Stimulated activated naive CD8-positive, alpha-beta T cell treated with anti-CD3 and anti-CD28 coated beads, Interleukin-15, Interleukin-2, amounts not matched to agents 100 ng/mL and 50 ng/mL, for 24 hours (primary cell): ENCODE results near the gene KATNB1.
"Not testable (repeated sequence)": the region's sequence is repeated elsewhere in the genome, so short reads cannot be mapped to it uniquely, and the experiment has no call there.

Experiments
- H3K27ac Mint-ChIP-seq: one replicate; pipeline ENCODE4 v1.8.0; 2021; ENCODE audit warnings: mild to moderate bottlenecking, mixed read lengths
- H3K27me3 Mint-ChIP-seq: one replicate; pipeline ENCODE4 v1.8.0; 2021; ENCODE audit warnings: mixed read lengths
- H3K36me3 Mint-ChIP-seq: one replicate; pipeline ENCODE4 v1.8.0; 2021; ENCODE audit warnings: low read depth, mixed read lengths
- H3K4me1 Mint-ChIP-seq: one replicate; pipeline ENCODE4 v1.8.0; 2021; ENCODE audit warnings: low read depth, mixed read lengths
- H3K4me3 Mint-ChIP-seq: one replicate; pipeline ENCODE4 v1.8.0; 2021; ENCODE audit warnings: mild to moderate bottlenecking, mixed read lengths
- H3K9me3 Mint-ChIP-seq: one replicate; pipeline ENCODE4 v1.8.0; 2021; ENCODE audit warnings: mixed read lengths

Gene KATNB1

GRCh38 chr16:57741660-57742191 is 6.2 kb downstream of the KATNB1 start:
- H3K27ac Mint-ChIP-seq: no peak overlapping the region
- H3K4me1 Mint-ChIP-seq: peaks cover 12% of the 10 kb centered on the region
- H3K27me3 Mint-ChIP-seq: no peaks in the 10 kb centered on the region
- no peak overlapping the region for H3K4me3 Mint-ChIP-seq
- H3K36me3 Mint-ChIP-seq: peaks cover 4% of the 10 kb centered on the region
- H3K9me3 Mint-ChIP-seq: no peaks in the 10 kb centered on the region

GRCh38 chr16:57742543-57742942 is 7.0 kb downstream of the KATNB1 start:
- Mint-ChIP-seq H3K4me3 (no peak overlapping the region), H3K27ac (no peak overlapping the region), H3K27me3 (no peaks in the 10 kb centered on the region), H3K36me3 (peaks cover 3% of the 10 kb centered on the region), H3K9me3 (no peaks in the 10 kb centered on the region), H3K4me1 (peaks cover 3% of the 10 kb centered on the region)

- Mint-ChIP-seq H3K36me3 (no peaks in the 10 kb centered on the region), H3K4me3 (no peak overlapping the region), H3K27ac (no peak overlapping the region), H3K4me1 (no peaks in the 10 kb centered on the region), H3K9me3 (no peaks in the 10 kb centered on the region), H3K27me3 (no peaks in the 10 kb centered on the region)
Observed at GRCh38 chr16:57743458-57743857, 7.9 kb downstream of the KATNB1 start.

- Mint-ChIP-seq H3K4me1 (no peaks in the 10 kb centered on the region), H3K4me3 (no peak overlapping the region)
Observed at GRCh38 chr16:57743886-57744641, 8.5 kb downstream of the KATNB1 start.

GRCh38 chr16:57744642-57744903 is 9.0 kb downstream of the KATNB1 start:
- no peak overlapping the region for H3K4me3 Mint-ChIP-seq
- no peak overlapping the region for H3K27ac Mint-ChIP-seq
- no peaks in the 10 kb centered on the region for H3K4me1 Mint-ChIP-seq
- no peaks in the 10 kb centered on the region for H3K9me3 Mint-ChIP-seq
- H3K36me3 Mint-ChIP-seq: no peaks in the 10 kb centered on the region
- no peaks in the 10 kb centered on the region for H3K27me3 Mint-ChIP-seq

More at GRCh38 chr16:57743886-57744641, 8.5 kb downstream of the KATNB1 start:
- H3K9me3 Mint-ChIP-seq: no peaks in the 10 kb centered on the region
- no peaks in the 10 kb centered on the region for H3K36me3 Mint-ChIP-seq
- H3K27me3 Mint-ChIP-seq: no peaks in the 10 kb centered on the region
- no peak overlapping the region for H3K27ac Mint-ChIP-seq

- no peak overlapping the region for H3K27ac Mint-ChIP-seq
- no peaks in the 10 kb centered on the region for H3K4me1 Mint-ChIP-seq
- no peaks in the 10 kb centered on the region for H3K9me3 Mint-ChIP-seq
- no peaks in the 10 kb centered on the region for H3K36me3 Mint-ChIP-seq
- H3K4me3 Mint-ChIP-seq: no peak overlapping the region
- H3K27me3 Mint-ChIP-seq: no peaks in the 10 kb centered on the region
Observed at GRCh38 chr16:57745768-57746167, 10.2 kb downstream of the KATNB1 start.

- not testable (repeated sequence) for H3K27me3 Mint-ChIP-seq, H3K4me1 Mint-ChIP-seq, H3K9me3 Mint-ChIP-seq, H3K27ac Mint-ChIP-seq, H3K36me3 Mint-ChIP-seq, H3K4me3 Mint-ChIP-seq
Observed at GRCh38 chr16:57746316-57746715, 10.7 kb downstream of the KATNB1 start.

- H3K27ac Mint-ChIP-seq: no peak overlapping the region
Observed at GRCh38 chr16:57747091-57747490, 11.5 kb downstream of the KATNB1 start.

GRCh38 chr16:57747496-57747895 is 11.9 kb downstream of the KATNB1 start:
- Mint-ChIP-seq H3K27me3 (no peaks in the 10 kb centered on the region), H3K36me3 (peaks cover 7% of the 10 kb centered on the region), H3K4me1 (no peaks in the 10 kb centered on the region), H3K4me3 (no peak overlapping the region), H3K27ac (no peak overlapping the region), H3K9me3 (no peaks in the 10 kb centered on the region)

More at GRCh38 chr16:57747091-57747490, 11.5 kb downstream of the KATNB1 start:
- Mint-ChIP-seq H3K9me3 (no peaks in the 10 kb centered on the region), H3K36me3 (peaks cover 7% of the 10 kb centered on the region), H3K27me3 (no peaks in the 10 kb centered on the region), H3K4me3 (no peak overlapping the region), H3K4me1 (no peaks in the 10 kb centered on the region)

GRCh38 chr16:57747996-57748395 is 12.4 kb downstream of the KATNB1 start:
- Mint-ChIP-seq H3K27ac (no peak overlapping the region), H3K4me1 (no peaks in the 10 kb centered on the region), H3K27me3 (no peaks in the 10 kb centered on the region), H3K4me3 (no peak overlapping the region), H3K9me3 (no peaks in the 10 kb centered on the region), H3K36me3 (peaks cover 7% of the 10 kb centered on the region)

GRCh38 chr16:57748596-57748995 is 13.0 kb downstream of the KATNB1 start:
- Mint-ChIP-seq H3K4me1 (no peaks in the 10 kb centered on the region), H3K27me3 (no peaks in the 10 kb centered on the region), H3K4me3 (no peak overlapping the region), H3K36me3 (peaks cover 7% of the 10 kb centered on the region), H3K27ac (no peak overlapping the region), H3K9me3 (no peaks in the 10 kb centered on the region)

GRCh38 chr16:57749101-57749692 is 13.6 kb downstream of the KATNB1 start:
- Mint-ChIP-seq H3K4me1 (no peaks in the 10 kb centered on the region), H3K9me3 (no peaks in the 10 kb centered on the region), H3K27ac (no peak overlapping the region), H3K4me3 (no peak overlapping the region), H3K36me3 (peaks cover 7% of the 10 kb centered on the region), H3K27me3 (no peaks in the 10 kb centered on the region)

- Mint-ChIP-seq H3K27me3 (no peaks in the 10 kb centered on the region), H3K9me3 (no peaks in the 10 kb centered on the region), H3K4me3 (no peak overlapping the region), H3K4me1 (no peaks in the 10 kb centered on the region), H3K27ac (no peak overlapping the region), H3K36me3 (peaks cover 7% of the 10 kb centered on the region)
Observed at GRCh38 chr16:57749856-57750452, 14.4 kb downstream of the KATNB1 start.

GRCh38 chr16:57750796-57751538 is 15.4 kb downstream of the KATNB1 start:
- H3K27ac Mint-ChIP-seq: no peak overlapping the region
- no peaks in the 10 kb centered on the region for H3K27me3 Mint-ChIP-seq

More at GRCh38 chr16:57750796-57751538, 15.4 kb downstream of the KATNB1 start:
- Mint-ChIP-seq H3K36me3 (peaks cover 9% of the 10 kb centered on the region), H3K9me3 (no peaks in the 10 kb centered on the region), H3K4me3 (no peak overlapping the region), H3K4me1 (no peaks in the 10 kb centered on the region)
